ENCODE measurements around the gene RAB35.

DNA sequence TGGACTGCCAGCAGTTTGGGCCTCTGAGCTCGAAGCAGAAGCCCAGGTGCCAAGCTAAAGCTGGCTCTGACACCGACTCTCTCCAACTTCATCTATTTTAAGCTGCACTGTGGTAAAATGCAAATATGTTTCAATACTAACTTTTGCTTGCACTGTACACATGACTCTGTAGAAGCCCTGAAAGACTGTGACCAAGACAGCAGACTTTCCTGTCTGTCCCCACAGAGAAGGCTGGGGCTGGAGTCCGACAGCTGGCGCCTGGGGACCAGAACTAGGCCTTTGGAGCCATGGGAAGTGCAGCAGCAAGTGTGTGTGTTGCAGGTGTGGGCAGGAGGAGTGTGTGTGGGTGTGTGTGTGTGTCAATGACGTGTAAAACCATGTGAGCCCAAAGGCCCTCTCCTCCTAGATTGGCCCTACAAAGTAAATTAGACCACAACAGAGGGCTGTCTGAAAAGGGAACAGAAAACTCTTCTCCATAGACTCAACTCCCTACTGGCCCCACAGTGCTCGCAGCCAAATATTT is 16.4 kb upstream of the RAB35 start:
- TF ChIP-seq, protein P1, sequence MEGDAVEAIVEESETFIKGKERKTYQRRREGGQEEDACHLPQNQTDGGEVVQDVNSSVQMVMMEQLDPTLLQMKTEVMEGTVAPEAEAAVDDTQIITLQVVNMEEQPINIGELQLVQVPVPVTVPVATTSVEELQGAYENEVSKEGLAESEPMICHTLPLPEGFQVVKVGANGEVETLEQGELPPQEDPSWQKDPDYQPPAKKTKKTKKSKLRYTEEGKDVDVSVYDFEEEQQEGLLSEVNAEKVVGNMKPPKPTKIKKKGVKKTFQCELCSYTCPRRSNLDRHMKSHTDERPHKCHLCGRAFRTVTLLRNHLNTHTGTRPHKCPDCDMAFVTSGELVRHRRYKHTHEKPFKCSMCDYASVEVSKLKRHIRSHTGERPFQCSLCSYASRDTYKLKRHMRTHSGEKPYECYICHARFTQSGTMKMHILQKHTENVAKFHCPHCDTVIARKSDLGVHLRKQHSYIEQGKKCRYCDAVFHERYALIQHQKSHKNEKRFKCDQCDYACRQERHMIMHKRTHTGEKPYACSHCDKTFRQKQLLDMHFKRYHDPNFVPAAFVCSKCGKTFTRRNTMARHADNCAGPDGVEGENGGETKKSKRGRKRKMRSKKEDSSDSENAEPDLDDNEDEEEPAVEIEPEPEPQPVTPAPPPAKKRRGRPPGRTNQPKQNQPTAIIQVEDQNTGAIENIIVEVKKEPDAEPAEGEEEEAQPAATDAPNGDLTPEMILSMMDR (IDR thresholded peaks at IDR 0.05): no peak
- no peak for TF ChIP-seq POLR2A (IDR thresholded peaks at IDR 0.05)
- no peak for TF ChIP-seq POLR2AphosphoS5 (IDR thresholded peaks at IDR 0.05; ENCODE audit: insufficient read depth in 1 of 2, low read depth in 1 of 2)

Data from vagina (tissue), 2 donors.